Left forelimb (tissue), 1 donor: ENCODE measurements around the gene INPP5K.

Experiments
- DNase-seq: peaks from one replicate; pipeline ENCODE4 v3.0.0-alpha.2; 2018; ENCODE audit warnings: low spot score

INPP5K gene

DNA sequence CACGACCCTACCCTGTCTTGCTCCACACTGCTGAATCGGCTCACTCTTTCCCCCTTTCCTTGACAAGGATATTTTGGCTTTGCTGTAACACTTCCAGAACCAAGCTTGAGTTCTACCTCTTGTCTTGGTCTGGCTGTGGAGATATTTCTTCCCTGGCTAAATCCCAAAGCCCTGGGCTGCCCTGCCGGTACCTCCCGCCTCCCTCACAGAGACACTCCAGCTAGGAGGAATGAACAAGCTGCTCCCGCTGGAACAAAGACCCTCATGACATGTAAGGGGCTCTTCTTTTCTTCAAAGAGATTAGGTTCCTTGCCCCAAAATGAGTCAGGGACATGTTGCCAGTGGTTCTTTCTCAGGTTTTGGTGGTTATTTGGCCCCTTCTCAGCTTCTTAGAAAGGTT is 10.8 kb downstream of the INPP5K start:
- no peak for DNase-seq

GRCh38 chr17:1504866-1505265 is 11.5 kb downstream of the INPP5K start:
- DNase-seq: no peak

- no peak for DNase-seq
These were observed 12.7 kb downstream of the INPP5K start for GRCh38 chr17:1503699-1504098.

DNA sequence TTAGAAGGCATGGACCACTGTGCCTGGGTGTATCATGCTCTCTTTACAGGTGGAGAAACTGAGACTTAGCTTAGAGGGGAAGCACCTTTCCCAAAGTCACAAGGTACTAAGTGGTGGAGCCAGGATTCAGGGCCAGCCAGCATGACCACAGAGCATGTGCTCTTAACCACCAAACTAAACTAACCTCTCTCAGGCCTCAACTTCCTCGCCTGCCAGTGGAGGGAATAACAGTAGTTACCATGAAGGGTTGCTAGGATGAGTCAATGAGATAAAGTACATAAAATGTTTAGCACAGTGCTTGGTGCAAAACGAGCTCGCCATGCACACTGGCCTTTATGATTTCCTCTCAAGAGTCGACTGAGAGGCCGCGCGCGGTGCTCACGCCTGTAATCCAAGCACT is 17.5 kb downstream of the INPP5K start:
- DNase-seq: no peak

DNA sequence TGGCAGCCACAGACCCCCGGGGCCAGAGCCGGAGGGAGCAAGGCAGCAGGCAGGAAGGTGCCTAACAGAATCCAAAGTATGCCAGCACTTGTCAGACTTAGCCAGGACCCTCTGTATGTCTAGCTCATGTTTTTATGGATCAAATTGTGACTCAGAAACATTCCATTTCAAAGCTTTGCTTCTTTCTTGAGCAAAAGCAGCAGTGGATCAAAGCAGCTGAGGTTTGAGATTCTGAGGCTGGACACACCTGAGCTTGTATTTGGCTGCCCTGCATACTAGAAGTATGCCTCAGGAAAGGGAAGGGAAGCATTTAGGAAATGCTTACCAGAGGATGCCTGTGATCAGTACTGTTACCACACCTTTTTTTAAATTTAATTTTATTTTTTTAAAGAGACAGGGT is 18.2 kb downstream of the INPP5K start:
- DNase-seq: no peak

DNA sequence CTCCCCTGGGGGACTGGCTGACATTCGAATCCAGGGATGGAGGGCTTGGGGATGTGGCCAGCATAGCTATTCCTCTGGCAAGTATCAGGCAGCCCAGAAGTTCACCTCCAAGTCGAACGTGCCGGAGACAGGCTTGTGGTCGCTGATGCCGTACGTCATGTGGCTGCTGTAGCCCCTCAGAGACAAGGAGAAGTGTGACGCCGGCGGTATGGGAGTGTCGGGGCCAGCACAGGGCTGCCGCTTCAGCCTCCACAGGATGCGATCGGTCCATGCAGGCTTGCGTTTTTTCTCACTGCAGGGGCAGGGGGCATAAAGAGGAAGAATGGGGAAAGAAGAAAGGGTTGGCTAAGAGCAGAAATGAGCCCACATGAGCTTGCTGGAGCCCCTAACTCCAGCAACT is 18.6 kb downstream of the INPP5K start:
- no peak for DNase-seq

GRCh38 chr17:1496869-1497268 is 19.5 kb downstream of the INPP5K start:
- DNase-seq: no peak

DNA sequence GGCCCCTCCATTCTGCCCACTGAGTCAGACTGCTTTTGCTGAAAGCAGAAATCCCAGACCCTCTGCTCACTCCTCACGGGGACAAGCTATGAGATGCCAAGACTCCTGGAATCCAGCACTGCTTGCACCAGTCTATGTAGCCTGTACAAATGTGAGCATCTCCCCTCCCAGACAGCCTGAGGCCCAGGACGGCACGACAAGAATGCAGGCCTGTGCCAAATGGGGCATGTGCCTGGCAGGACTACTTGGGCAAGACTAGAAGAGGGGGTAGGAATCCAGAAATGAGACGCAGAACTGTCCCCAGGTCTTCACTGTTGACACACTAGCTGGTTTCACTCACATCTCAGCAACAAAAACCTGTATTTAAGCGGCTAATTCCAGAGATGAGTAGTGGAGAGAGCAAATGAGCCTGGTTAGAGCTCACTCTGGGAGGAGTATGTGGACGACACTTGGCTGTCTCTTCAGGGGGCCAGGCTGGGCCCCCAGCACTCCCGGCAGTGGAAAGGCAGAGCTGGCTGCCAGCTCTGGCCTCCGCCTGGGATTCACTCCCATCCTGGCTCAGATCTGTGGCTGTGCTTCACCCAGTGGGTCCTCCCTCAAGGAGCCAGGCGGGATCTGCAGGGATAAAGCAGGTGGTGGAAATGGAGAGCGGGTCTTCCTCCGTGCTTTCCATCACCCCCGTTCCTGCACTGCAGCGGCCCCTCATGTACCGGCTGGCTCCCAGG is 21.0 kb downstream of the INPP5K start:
- DNase-seq: no peak

- DNase-seq: no peak
These were observed 21.6 kb downstream of the INPP5K start for GRCh38 chr17:1494736-1495253.

GRCh38 chr17:1494203-1494602 is 22.2 kb downstream of the INPP5K start:
- no peak for DNase-seq

DNA sequence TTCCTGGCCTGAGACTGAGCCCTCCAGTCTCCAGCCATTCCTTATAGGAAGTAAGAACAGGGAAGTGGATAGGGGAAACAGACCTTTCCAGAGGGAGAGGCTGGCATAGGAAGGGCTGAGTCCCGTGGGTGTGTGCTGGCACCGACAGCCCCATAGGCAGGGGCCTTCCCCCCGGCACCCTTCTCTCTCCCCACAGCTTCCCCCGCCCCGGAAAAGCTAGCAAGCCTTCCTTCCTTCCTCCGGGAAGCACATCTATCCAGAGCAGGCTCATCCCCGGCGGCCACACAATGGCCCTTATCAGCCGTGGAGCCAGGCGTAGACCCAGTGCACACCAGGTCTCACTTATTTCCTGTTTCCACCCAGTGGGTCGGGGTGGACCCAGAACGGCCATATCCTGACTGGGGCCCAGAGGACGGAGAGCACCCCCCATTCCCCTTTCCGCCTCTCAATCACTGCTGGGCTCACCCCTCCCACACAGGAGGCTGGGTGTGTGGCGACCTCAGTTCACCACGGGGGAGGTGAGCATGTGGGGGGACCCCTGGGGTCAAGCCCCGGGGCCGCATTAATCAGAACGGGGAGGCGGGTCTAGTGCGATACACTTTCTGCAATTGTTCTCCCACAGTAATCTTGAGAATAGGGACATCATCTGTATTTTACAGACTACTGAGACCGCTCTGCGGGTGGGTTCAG is 23.0 kb downstream of the INPP5K start:
- DNase-seq: no peak

GRCh38 chr17:1492249-1493206 is 23.9 kb downstream of the INPP5K start, which contains the start of gene MYO1C:
Gene MYO1C, minus strand, starts transcription at chr17:1492686. Its CDS starts 199 bp downstream, at chr17:1492487.
- no peak for DNase-seq

GRCh38 chr17:1491443-1492248 is 24.8 kb downstream of the INPP5K start:
- DNase-seq: no peak

DNA sequence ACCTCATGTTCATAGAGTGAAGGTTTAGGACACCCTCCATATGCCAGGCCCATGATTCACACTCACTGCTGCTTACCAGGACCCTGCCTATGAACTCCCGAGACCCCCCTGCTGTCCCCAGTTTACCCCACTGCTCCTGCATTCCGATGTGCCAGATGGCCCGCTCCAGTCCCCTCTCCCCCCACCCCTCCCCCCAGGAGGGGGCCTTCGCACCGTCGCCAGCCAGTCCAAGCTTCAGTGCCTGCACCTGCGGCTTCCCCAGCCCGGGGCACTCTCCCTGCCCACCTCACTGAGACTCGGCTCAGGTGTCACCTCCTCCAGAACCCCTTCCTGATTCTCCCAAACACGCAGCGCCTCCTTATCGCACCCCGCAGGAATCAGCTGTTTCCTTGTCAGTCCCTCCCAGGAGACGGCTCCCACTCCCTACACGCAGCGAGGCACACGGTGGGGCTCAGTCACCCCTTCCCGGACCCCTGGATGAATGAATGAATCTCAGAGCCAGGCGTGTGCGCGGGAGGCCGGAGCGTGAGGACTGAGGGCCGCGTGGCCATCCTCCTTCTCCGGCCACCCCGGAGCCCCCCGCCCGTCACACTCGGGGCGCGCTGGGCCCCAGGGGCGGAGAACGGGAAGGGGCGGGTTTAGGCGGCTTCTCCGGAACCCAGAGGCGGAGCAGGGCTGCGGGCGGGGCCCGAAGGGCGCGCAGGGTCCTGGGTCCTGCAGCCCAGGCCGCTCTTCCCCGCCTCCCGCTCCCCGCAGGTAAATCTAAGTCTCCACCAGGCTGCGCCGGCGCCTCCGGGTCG is 25.6 kb downstream of the INPP5K start:
- no peak for DNase-seq

GRCh38 chr17:1488826-1489270 is 27.6 kb downstream of the INPP5K start:
- DNase-seq: no peak

- peak; percentile 91 for DNase-seq
These were observed 28.2 kb downstream of the INPP5K start for GRCh38 chr17:1487939-1488825.

DNA sequence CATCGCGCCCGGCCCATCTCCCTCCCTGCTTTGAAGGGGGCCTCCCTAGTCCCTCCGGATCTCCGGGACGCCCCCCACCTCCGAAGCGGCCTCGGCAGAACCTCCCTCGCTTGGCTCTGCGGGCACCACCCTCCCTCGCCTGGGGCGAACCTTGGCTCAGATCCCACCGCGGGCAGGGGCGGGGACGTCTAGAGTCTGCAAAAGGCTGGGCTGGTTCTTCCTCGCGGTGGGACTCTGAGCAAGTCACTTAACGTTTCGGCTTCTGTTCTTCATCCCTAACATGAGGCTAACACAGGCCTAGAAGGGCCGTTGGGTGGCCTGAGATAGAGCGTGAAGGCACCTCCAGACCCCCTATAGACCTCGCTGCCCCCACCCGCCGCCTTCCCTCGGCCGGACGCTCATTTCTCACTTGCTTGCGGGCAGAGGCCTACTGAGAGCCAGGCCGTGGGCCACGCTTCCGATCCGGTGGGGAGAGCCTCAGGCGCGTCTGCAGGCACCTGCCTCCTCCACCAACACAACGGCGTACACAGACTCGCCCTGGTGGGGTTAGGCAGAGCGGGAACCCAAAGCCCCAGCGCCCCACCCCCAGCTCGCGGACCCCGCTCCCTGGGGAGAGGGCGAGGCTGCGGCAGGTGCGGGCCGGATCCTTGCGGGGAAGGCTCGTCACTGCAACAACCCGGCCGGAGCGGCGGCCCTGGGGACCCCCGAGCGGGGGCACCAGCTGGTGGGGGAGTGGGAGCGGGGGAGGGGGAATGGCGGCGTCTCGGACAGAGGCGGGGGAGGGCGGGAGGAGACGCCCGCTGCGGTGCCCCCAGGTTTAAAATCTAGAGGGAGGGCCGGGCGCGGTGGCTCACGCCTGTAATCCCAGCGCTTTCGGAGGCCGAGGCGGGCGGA is 29.4 kb downstream of the INPP5K start:
- DNase-seq: peak; percentile 85
